ENCODE results near the gene AMZ1.

DNA sequence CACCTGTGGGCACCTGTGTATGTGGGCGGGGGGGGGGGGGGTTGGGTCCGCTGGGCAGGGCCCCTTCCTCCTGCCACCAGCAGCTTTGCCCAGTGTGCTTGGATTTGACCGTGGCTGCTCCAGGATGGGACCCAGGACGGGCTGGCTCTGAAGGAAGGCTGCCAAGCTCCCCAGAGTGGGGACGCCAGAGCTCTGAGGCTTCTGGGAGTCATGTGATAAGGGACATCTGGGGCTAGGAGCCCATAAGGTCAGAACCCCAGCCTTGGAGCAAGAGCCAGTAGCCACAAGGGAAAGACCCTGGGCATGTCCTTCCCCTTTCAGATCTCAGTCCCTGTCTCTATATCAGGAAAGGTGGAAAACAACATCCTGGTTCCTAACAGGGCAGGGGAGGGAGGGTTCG, 21.8 kb upstream of the AMZ1 start:
- TF ChIP-seq ZNF207 (IDR thresholded peaks at IDR 0.05; ENCODE audit: borderline replicate concordance) (no peak), POLR2AphosphoS5 (IDR thresholded peaks at IDR 0.05; ENCODE audit: low read length) (no peak), POLR2A (IDR thresholded peaks at IDR 0.05; ENCODE audit: low read depth, low read length) (no peak), ZNF217 (IDR thresholded peaks at IDR 0.05) (no peak), MLLT1 (IDR thresholded peaks at IDR 0.05) (no peak), EP300 (IDR thresholded peaks at IDR 0.05; ENCODE audit: borderline replicate concordance in 1 of 2, control insufficient read depth in 1 of 2, low read depth in 2 of 2, low read length in 2 of 2) (no peak), TAF1 (IDR thresholded peaks at IDR 0.05; ENCODE audit: borderline replicate concordance, low read depth, low read length) (no peak), EZH2 (IDR thresholded peaks at IDR 0.05; ENCODE audit: borderline replicate concordance, control insufficient read depth, low read depth, low read length) (no peak), CREB1 (IDR thresholded peaks at IDR 0.05; ENCODE audit: low read depth) (no peak), SRF (IDR thresholded peaks at IDR 0.05; ENCODE audit: low read depth in 2 of 2, low read length in 2 of 2) (no peak), KAT2A (conservative IDR thresholded peaks at IDR 0.05; ENCODE audit: control insufficient read depth, low read depth, low read length) (no peak)
- TF ChIP-seq, protein P1, sequence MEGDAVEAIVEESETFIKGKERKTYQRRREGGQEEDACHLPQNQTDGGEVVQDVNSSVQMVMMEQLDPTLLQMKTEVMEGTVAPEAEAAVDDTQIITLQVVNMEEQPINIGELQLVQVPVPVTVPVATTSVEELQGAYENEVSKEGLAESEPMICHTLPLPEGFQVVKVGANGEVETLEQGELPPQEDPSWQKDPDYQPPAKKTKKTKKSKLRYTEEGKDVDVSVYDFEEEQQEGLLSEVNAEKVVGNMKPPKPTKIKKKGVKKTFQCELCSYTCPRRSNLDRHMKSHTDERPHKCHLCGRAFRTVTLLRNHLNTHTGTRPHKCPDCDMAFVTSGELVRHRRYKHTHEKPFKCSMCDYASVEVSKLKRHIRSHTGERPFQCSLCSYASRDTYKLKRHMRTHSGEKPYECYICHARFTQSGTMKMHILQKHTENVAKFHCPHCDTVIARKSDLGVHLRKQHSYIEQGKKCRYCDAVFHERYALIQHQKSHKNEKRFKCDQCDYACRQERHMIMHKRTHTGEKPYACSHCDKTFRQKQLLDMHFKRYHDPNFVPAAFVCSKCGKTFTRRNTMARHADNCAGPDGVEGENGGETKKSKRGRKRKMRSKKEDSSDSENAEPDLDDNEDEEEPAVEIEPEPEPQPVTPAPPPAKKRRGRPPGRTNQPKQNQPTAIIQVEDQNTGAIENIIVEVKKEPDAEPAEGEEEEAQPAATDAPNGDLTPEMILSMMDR (IDR thresholded peaks at IDR 0.05 in 2 of 3, conservative IDR thresholded peaks at IDR 0.05 in 1 of 3; ENCODE audit: control insufficient read depth in 2 of 3, extremely low read depth in 1 of 3, insufficient read depth in 1 of 3, low read depth in 3 of 3, low read length in 3 of 3), result no peak
- TF ChIP-seq, protein P2, sequence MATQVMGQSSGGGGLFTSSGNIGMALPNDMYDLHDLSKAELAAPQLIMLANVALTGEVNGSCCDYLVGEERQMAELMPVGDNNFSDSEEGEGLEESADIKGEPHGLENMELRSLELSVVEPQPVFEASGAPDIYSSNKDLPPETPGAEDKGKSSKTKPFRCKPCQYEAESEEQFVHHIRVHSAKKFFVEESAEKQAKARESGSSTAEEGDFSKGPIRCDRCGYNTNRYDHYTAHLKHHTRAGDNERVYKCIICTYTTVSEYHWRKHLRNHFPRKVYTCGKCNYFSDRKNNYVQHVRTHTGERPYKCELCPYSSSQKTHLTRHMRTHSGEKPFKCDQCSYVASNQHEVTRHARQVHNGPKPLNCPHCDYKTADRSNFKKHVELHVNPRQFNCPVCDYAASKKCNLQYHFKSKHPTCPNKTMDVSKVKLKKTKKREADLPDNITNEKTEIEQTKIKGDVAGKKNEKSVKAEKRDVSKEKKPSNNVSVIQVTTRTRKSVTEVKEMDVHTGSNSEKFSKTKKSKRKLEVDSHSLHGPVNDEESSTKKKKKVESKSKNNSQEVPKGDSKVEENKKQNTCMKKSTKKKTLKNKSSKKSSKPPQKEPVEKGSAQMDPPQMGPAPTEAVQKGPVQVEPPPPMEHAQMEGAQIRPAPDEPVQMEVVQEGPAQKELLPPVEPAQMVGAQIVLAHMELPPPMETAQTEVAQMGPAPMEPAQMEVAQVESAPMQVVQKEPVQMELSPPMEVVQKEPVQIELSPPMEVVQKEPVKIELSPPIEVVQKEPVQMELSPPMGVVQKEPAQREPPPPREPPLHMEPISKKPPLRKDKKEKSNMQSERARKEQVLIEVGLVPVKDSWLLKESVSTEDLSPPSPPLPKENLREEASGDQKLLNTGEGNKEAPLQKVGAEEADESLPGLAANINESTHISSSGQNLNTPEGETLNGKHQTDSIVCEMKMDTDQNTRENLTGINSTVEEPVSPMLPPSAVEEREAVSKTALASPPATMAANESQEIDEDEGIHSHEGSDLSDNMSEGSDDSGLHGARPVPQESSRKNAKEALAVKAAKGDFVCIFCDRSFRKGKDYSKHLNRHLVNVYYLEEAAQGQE (IDR thresholded peaks at IDR 0.05; ENCODE audit: low read depth, low read length), result no peak

Measured in GM12878 (cell line).